HG03025 (cell line): ENCODE results near the gene HMGA1.

Source experiments
- ATAC-seq: cut with Tn5 transposase; IDR thresholded peaks from one replicate; pipeline ENCODE4 v1.9.1; 2021; ENCODE audit warnings: mild to moderate bottlenecking, moderate library complexity; ENCODE audit not compliant: unreplicated experiment, low FRiP score

Gene HMGA1

GRCh38 chr6:34285448-34286164 is 48.9 kb downstream of the HMGA1 start:
- no peak for ATAC-seq

- ATAC-seq = no peak
These were observed 51.9 kb downstream of the HMGA1 start for GRCh38 chr6:34288581-34288980.

GRCh38 chr6:34289137-34289536 is 52.5 kb downstream of the HMGA1 start:
- ATAC-seq = no peak

DNA sequence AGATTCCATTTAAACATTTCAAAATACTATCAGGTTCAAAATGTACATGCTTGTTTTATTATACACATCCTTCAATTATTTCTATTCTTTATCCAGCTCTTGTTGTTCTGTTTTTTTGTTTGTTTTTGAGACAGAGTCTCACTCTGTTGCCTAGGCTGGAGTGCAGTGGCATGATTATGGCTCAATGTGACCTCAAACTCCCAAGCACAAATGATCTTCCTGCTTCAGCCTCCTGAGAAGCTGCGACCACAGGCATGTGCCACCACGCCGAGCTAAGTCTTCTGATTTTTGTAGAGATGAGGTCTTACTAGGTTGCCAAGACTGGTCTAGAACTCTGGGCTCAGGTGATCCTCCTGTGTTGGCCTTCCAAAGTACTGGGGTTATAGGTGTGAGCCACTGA is 56.3 kb downstream of the HMGA1 start:
- ATAC-seq = no peak

DNA sequence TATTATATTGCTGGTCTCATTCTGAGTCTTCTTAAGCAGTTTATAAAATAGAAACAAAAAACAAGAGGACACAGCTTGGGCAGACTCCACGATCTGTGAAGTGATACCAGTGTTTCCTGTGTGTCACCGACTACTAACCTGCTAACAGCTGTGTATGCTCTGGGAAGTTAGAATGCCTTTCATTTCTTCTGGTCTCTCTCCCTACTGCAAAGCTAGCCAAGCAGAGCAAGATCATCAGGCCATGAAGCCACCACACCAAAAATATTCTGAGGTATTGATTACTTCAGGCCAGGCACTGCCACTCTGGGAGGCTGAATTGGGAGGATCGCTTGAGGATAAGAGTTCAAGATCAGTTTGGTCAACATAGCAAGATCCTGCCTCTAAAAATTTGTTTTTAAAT is 59.0 kb downstream of the HMGA1 start:
- ATAC-seq = no peak
